ENCODE results near the gene UBAC1. TPM values are rescaled to one million over a fixed set of nuclear protein-coding genes. Genes with fewer than 3 reads are reported as not detected.
"Not testable (repeated sequence)": the region's sequence is repeated elsewhere in the genome, so short reads cannot be mapped to it uniquely, and the experiment has no call there.

The UBAC1 gene
- total RNA-seq, 1 experiment from 2014 or later: 24.4 TPM

GRCh38 chr9:135960411-135961276 is 529 bp downstream of the UBAC1 start:
- DNase-seq (ENCODE audit: low read depth): peak; percentile 10

- DNase-seq (ENCODE audit: low read depth): no peak
Measured at GRCh38 chr9:135959814-135960213, 1.4 kb downstream of the UBAC1 start.

- no peak for DNase-seq (ENCODE audit: low read depth)
Measured at GRCh38 chr9:135958485-135958884, 2.7 kb downstream of the UBAC1 start.

- no peak for DNase-seq (ENCODE audit: low read depth)
Measured at GRCh38 chr9:135957431-135957830, 3.7 kb downstream of the UBAC1 start.

- DNase-seq (ENCODE audit: low read depth): no peak
Measured at GRCh38 chr9:135956802-135957174, 4.4 kb downstream of the UBAC1 start.

GRCh38 chr9:135955934-135956801 is 5.0 kb downstream of the UBAC1 start:
- DNase-seq (ENCODE audit: low read depth): no peak

GRCh38 chr9:135952664-135953206 is 8.4 kb downstream of the UBAC1 start:
- DNase-seq (ENCODE audit: low read depth): no peak

GRCh38 chr9:135951889-135952663 is 9.1 kb downstream of the UBAC1 start:
- DNase-seq (ENCODE audit: low read depth): no peak

- DNase-seq (ENCODE audit: low read depth): not testable (repeated sequence)
Measured at GRCh38 chr9:135951310-135951709, 9.9 kb downstream of the UBAC1 start.

GRCh38 chr9:135950841-135951240 is 10.3 kb downstream of the UBAC1 start:
- DNase-seq (ENCODE audit: low read depth): not testable (repeated sequence)

GRCh38 chr9:135950135-135950682 is 11.0 kb downstream of the UBAC1 start:
- no peak for DNase-seq (ENCODE audit: low read depth)

GRCh38 chr9:135949501-135950134 is 11.6 kb downstream of the UBAC1 start:
- DNase-seq (ENCODE audit: low read depth): no peak

- DNase-seq (ENCODE audit: low read depth): no peak
Measured at GRCh38 chr9:135948968-135949367, 12.2 kb downstream of the UBAC1 start.

GRCh38 chr9:135948446-135948845 is 12.7 kb downstream of the UBAC1 start:
- no peak for DNase-seq (ENCODE audit: low read depth)

GRCh38 chr9:135947582-135947981 is 13.6 kb downstream of the UBAC1 start:
- DNase-seq (ENCODE audit: low read depth): no peak

GRCh38 chr9:135947105-135947504 is 14.1 kb downstream of the UBAC1 start:
- DNase-seq (ENCODE audit: low read depth): not testable (repeated sequence)

GRCh38 chr9:135946392-135946994 is 14.7 kb downstream of the UBAC1 start:
- no peak for DNase-seq (ENCODE audit: low read depth)

- DNase-seq (ENCODE audit: low read depth): no peak
Measured at GRCh38 chr9:135945969-135946368, 15.2 kb downstream of the UBAC1 start.

- no peak for DNase-seq (ENCODE audit: low read depth)
Measured at GRCh38 chr9:135944444-135945252, 16.5 kb downstream of the UBAC1 start.

- not testable (repeated sequence) for DNase-seq (ENCODE audit: low read depth)
Measured at GRCh38 chr9:135943604-135944003, 17.6 kb downstream of the UBAC1 start.

Measured in RPMI7951 (cell line).